Chondrocyte (in vitro differentiated cells): ENCODE measurements around the gene HES6. TPM values are rescaled to one million over a fixed set of nuclear protein-coding genes. Genes with fewer than 3 reads are reported as not detected.

Experiments used
- DNase-seq: peaks from one replicate; pipeline ENCODE4 v3.0.0; 2021; ENCODE audit warnings: mixed read lengths, low spot score
- H3K27ac Mint-ChIP-seq: one replicate; pipeline ENCODE4 v1.8.0; 2021; ENCODE audit warnings: mild to moderate bottlenecking, moderate library complexity, mixed read lengths; ENCODE audit not compliant: unreplicated experiment
- H3K27me3 Mint-ChIP-seq: 2 replicates; pipeline ENCODE4 v1.8.0; 2021; ENCODE audit warnings: low read depth, mixed read lengths
- H3K36me3 Mint-ChIP-seq: 2 replicates; pipeline ENCODE4 v1.8.0; 2021; ENCODE audit warnings: low read depth, mixed read lengths
- H3K4me1 Mint-ChIP-seq: 2 replicates; pipeline ENCODE4 v1.8.0; 2021; ENCODE audit warnings: low read depth, mild to moderate bottlenecking, mixed read lengths
- H3K4me3 Mint-ChIP-seq: one replicate; pipeline ENCODE4 v1.8.0; 2021; ENCODE audit warnings: mild to moderate bottlenecking, moderate library complexity, mixed read lengths; ENCODE audit not compliant: unreplicated experiment
- H3K9me3 Mint-ChIP-seq: 2 replicates; pipeline ENCODE4 v1.8.0; 2021; ENCODE audit warnings: low read depth, mixed read lengths
- CTCF ChIP-seq: fragments of 200-600 bp; sonication (generic); IDR thresholded peaks from 2 replicates; pipeline ENCODE4 v1.5.0; 2021; ENCODE audit warnings: antibody characterized with exemption, mild to moderate bottlenecking, moderate library complexity
- total RNA-seq: library from RNA; stranded (reverse); gene quantifications from 3 replicates; pipeline ENCODE4 v1.2.1, GENCODE V29; 2021

HES6 gene
- total RNA-seq, 1 donor from 2014 or later, result 16.2 TPM

GRCh38 chr2:238255636-238256035, 15.8 kb upstream of the HES6 start:
- Mint-ChIP-seq H3K4me1 (peaks cover 10% of the 10 kb centered on the region), H3K36me3 (peaks cover 4% of the 10 kb centered on the region), H3K27me3 (no peaks in the 10 kb centered on the region), H3K27ac (no peak overlapping the region), H3K4me3 (no peak overlapping the region), H3K9me3 (no peaks in the 10 kb centered on the region)
- TF ChIP-seq CTCF, result no peak
- DNase-seq, result peak; percentile 42

DNA sequence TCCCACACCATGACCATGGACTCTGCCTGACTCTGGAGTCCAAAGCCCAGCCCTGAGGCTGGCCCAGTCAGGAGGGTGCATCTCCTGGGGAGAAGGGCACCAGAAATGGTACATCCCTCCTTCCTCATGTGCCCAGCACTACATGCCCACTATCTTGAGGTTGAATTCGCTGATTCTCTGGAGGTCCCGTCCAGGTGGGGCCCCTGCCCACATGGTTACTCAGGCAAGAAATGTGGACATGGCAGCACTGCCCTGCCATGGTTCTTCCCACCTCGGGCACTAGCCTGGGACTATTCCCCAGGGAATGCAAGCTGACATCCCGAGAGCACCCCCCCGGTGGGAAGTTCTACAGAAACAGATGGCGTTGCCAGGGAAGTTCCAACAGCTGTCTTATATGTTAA, 15.3 kb upstream of the HES6 start:
- Mint-ChIP-seq H3K27me3 (no peaks in the 10 kb centered on the region), H3K4me1 (peaks cover 5% of the 10 kb centered on the region), H3K27ac (no peak overlapping the region), H3K4me3 (no peak overlapping the region), H3K9me3 (no peaks in the 10 kb centered on the region), H3K36me3 (peaks cover 4% of the 10 kb centered on the region)
- TF ChIP-seq CTCF, result no peak
- DNase-seq, result peak; percentile 67

DNA sequence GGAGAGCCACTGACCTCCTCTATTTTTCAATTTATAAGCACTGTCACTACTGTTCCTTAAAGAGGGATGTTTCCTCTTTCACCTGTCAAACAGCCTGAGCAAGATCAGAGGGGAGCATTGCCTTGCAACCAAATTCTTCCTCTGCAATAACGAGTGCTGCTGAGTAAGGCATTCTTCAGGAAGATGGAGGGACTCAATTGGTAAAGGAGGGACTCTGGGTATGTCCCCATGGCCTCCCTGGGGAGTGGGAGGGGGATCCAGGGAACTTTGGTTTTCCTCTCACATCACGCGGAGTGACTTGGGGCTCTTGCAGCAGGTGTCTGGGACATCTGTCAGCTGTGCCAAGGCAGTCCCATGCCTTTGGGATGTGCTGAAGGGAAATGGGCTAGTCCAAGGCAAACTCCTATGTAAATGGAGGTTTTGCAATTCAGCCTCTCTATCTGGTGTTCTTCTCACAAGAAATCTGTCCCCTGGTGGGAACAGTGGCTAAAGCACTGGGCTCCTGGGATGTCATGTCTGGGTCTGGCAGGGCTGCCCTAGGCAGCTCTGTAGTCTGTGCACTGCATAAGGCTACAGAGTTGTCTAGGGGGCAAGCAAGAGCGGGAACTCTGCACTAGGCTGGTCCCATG, 14.4 kb upstream of the HES6 start:
- Mint-ChIP-seq H3K27ac (no peak overlapping the region), H3K4me3 (no peak overlapping the region), H3K36me3 (peaks cover 4% of the 10 kb centered on the region), H3K9me3 (no peaks in the 10 kb centered on the region), H3K27me3 (no peaks in the 10 kb centered on the region), H3K4me1 (no peaks in the 10 kb centered on the region)
- peak; percentile 32 for DNase-seq
- TF ChIP-seq CTCF, result no peak

- DNase-seq, result peak; percentile 83
- no peaks in the 10 kb centered on the region for H3K9me3 Mint-ChIP-seq
- H3K36me3 Mint-ChIP-seq, result peaks cover 4% of the 10 kb centered on the region
- no peak overlapping the region for H3K4me3 Mint-ChIP-seq
- H3K27ac Mint-ChIP-seq, result no peak overlapping the region
- H3K4me1 Mint-ChIP-seq, result no peaks in the 10 kb centered on the region
- no peak for TF ChIP-seq CTCF
- H3K27me3 Mint-ChIP-seq, result no peaks in the 10 kb centered on the region
Measured at GRCh38 chr2:238252766-238253630, 13.2 kb upstream of the HES6 start.

- Mint-ChIP-seq H3K27me3 (no peaks in the 10 kb centered on the region), H3K36me3 (peaks cover 7% of the 10 kb centered on the region), H3K4me3 (no peak overlapping the region)
Measured at GRCh38 chr2:238251986-238252385, 12.1 kb upstream of the HES6 start.

More at GRCh38 chr2:238251986-238252385, 12.1 kb upstream of the HES6 start:
- no peaks in the 10 kb centered on the region for H3K4me1 Mint-ChIP-seq
- no peak overlapping the region for H3K27ac Mint-ChIP-seq
- peak; percentile 65 for DNase-seq
- no peak for TF ChIP-seq CTCF
- H3K9me3 Mint-ChIP-seq, result no peaks in the 10 kb centered on the region
